ENCODE results near the gene ADAMTS2.

DNA sequence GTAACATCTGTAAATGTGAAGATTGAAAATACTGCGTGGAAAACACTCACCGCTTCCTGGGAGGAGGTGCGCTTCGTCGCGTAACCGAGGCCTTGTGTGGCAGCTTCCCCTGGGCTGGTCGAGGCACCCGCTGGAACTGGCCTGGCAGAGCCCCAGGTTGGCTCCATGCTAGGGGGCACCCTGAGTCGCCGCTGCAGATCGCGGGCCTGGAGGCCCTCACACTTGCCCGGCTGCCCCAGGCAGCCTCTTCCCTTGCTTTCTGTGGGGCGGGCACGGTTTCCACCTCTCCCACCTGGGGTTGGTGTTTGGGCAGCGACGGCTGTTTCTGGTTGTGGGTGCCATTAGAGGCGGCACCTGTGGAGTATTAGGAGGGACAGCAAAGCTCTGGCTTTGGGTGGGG lies 284.2 kb downstream of the ADAMTS2 start:
- TF ChIP-seq, protein P1, sequence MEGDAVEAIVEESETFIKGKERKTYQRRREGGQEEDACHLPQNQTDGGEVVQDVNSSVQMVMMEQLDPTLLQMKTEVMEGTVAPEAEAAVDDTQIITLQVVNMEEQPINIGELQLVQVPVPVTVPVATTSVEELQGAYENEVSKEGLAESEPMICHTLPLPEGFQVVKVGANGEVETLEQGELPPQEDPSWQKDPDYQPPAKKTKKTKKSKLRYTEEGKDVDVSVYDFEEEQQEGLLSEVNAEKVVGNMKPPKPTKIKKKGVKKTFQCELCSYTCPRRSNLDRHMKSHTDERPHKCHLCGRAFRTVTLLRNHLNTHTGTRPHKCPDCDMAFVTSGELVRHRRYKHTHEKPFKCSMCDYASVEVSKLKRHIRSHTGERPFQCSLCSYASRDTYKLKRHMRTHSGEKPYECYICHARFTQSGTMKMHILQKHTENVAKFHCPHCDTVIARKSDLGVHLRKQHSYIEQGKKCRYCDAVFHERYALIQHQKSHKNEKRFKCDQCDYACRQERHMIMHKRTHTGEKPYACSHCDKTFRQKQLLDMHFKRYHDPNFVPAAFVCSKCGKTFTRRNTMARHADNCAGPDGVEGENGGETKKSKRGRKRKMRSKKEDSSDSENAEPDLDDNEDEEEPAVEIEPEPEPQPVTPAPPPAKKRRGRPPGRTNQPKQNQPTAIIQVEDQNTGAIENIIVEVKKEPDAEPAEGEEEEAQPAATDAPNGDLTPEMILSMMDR (IDR thresholded peaks at IDR 0.05 in 8 of 11, conservative IDR thresholded peaks at IDR 0.05 in 3 of 11): no peak
- TF ChIP-seq POLR2A (IDR thresholded peaks at IDR 0.05) (no peak), POLR2AphosphoS5 (IDR thresholded peaks at IDR 0.05) (no peak)
